Osteoblast (primary cell): ENCODE data around the gene NLRP4. TPM values are rescaled to one million over a fixed set of nuclear protein-coding genes. Genes with fewer than 3 reads are reported as not detected.

Experiments
- DNase-seq: peaks from one replicate; pipeline ENCODE4 v3.0.0; 2011; ENCODE audit warnings: low spot score, mixed read lengths; ENCODE audit not compliant: insufficient read length; ENCODE audit errors: missing footprints
- H2AFZ ChIP-seq: 2 replicates; pipeline ENCODE4 v1.6.0; 2011; ENCODE audit warnings: mild to moderate bottlenecking, low read length
- H3K27ac ChIP-seq: 2 replicates; pipeline ENCODE4 v1.5.1; 2011; ENCODE audit warnings: mild to moderate bottlenecking, low read depth, low read length, moderate library complexity
- H3K27me3 ChIP-seq: 2 replicates; pipeline ENCODE4 v1.6.0; 2012; ENCODE audit warnings: mild to moderate bottlenecking, control low read depth, inconsistent platforms, low read length, moderate library complexity; ENCODE audit not compliant: insufficient read depth
- H3K36me3 ChIP-seq: 2 replicates; pipeline ENCODE4 v1.5.1; 2011; ENCODE audit warnings: mild to moderate bottlenecking, low read length, control low read depth, moderate library complexity; ENCODE audit not compliant: insufficient read depth
- H3K4me1 ChIP-seq: 2 replicates; pipeline ENCODE4 v1.5.1; 2011; ENCODE audit warnings: mild to moderate bottlenecking, low read length, control low read depth, moderate library complexity; ENCODE audit not compliant: insufficient read depth
- H3K4me2 ChIP-seq: 2 replicates; pipeline ENCODE4 v1.6.0; 2011; ENCODE audit warnings: mild to moderate bottlenecking, low read length; ENCODE audit not compliant: insufficient read depth
- H3K4me3 ChIP-seq: fragments of 200-600 bp; sonication (generic); 3 replicates; pipeline ENCODE4 v1.5.1; 2012; ENCODE audit warnings: mild to moderate bottlenecking, low read length, inconsistent platforms; ENCODE audit not compliant: insufficient read depth
- H3K79me2 ChIP-seq: 2 replicates; pipeline ENCODE4 v1.6.0; 2012; ENCODE audit warnings: mild to moderate bottlenecking, low read length, control low read depth, inconsistent platforms; ENCODE audit not compliant: insufficient read depth
- H3K9me3 ChIP-seq: 2 replicates; pipeline ENCODE4 v1.5.1; 2011; ENCODE audit warnings: low read depth, low read length, control low read depth
- H4K20me1 ChIP-seq: 2 replicates; pipeline ENCODE4 v1.6.0; 2012; ENCODE audit warnings: mild to moderate bottlenecking, low read length, control low read depth; ENCODE audit not compliant: insufficient read depth
- total RNA-seq: library from RNA; depleted of rRNA; stranded (reverse); fragments of >200 nt; gene quantifications from 2 replicates; pipeline ENCODE4 v1.2.3, GENCODE V29; 2012
- TF ChIP-seq, protein P1 (sequence below): IDR thresholded peaks from 2 replicates; pipeline ENCODE4 v1.5.1; 2011; ENCODE audit warnings: mild to moderate bottlenecking, low read depth, low read length, moderate library complexity; ENCODE audit errors: extremely low read depth

NLRP4 gene
- total RNA-seq, 1 donor = not detected

DNA sequence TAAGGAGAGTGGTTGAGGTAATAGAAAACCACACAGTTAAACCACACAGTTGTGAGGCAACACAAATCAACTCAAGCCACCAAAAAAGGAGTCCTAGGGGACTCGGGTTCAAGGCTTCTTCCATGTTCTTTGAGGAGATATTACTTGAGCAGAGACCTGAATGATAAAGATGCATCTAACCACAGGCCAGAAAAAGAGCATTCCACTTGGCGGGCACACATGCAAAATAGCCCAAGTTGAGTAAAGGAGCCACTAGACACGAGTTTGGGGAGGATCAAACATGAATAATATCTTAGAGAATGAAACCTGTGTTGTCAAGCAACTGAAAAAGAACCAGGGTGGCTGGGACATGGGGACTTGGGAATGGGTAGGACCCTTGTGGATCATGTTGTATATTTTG is 30.2 kb downstream of the NLRP4 start:
- no peak overlapping the region for H3K4me2 ChIP-seq
- no peaks in the 10 kb centered on the region for H3K79me2 ChIP-seq
- no peak overlapping the region for H2AFZ ChIP-seq
- H3K36me3 ChIP-seq = no peaks in the 10 kb centered on the region
- no peaks in the 10 kb centered on the region for H3K9me3 ChIP-seq
- DNase-seq = no peak
- H4K20me1 ChIP-seq = no peaks in the 10 kb centered on the region
- H3K4me1 ChIP-seq = no peaks in the 10 kb centered on the region
- no peak overlapping the region for H3K27ac ChIP-seq
- H3K4me3 ChIP-seq = no peak overlapping the region
- TF ChIP-seq, protein P1, sequence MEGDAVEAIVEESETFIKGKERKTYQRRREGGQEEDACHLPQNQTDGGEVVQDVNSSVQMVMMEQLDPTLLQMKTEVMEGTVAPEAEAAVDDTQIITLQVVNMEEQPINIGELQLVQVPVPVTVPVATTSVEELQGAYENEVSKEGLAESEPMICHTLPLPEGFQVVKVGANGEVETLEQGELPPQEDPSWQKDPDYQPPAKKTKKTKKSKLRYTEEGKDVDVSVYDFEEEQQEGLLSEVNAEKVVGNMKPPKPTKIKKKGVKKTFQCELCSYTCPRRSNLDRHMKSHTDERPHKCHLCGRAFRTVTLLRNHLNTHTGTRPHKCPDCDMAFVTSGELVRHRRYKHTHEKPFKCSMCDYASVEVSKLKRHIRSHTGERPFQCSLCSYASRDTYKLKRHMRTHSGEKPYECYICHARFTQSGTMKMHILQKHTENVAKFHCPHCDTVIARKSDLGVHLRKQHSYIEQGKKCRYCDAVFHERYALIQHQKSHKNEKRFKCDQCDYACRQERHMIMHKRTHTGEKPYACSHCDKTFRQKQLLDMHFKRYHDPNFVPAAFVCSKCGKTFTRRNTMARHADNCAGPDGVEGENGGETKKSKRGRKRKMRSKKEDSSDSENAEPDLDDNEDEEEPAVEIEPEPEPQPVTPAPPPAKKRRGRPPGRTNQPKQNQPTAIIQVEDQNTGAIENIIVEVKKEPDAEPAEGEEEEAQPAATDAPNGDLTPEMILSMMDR = no peak
- no peaks in the 10 kb centered on the region for H3K27me3 ChIP-seq

DNA sequence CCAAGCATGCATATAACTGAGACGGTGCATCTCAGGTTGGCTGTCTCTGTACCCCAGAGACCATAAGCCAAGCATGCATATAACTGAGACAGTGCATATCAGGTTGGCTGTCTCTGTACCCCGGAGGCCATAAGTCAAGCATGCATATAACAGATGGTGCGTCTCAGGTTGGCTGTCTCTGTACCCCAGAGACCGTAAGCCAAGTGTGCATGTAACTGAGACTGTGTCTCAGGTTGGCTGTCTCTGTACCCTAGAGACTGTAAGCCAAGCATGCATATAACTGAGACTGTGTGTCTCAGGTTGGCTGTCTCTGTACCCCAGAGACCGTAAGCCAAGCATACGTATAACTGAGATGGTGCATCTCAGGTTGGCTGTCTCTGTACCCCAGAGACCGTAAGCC is 30.8 kb downstream of the NLRP4 start:
- Histone ChIP-seq H3K27ac (no peak overlapping the region), H3K36me3 (no peaks in the 10 kb centered on the region), H3K27me3 (no peaks in the 10 kb centered on the region), H4K20me1 (no peaks in the 10 kb centered on the region), H3K9me3 (no peaks in the 10 kb centered on the region), H3K79me2 (no peaks in the 10 kb centered on the region), H3K4me2 (no peak overlapping the region), H3K4me3 (no peak overlapping the region), H2AFZ (no peak overlapping the region), H3K4me1 (no peaks in the 10 kb centered on the region)
- TF ChIP-seq, protein P1 = no peak
- no peak for DNase-seq

DNA sequence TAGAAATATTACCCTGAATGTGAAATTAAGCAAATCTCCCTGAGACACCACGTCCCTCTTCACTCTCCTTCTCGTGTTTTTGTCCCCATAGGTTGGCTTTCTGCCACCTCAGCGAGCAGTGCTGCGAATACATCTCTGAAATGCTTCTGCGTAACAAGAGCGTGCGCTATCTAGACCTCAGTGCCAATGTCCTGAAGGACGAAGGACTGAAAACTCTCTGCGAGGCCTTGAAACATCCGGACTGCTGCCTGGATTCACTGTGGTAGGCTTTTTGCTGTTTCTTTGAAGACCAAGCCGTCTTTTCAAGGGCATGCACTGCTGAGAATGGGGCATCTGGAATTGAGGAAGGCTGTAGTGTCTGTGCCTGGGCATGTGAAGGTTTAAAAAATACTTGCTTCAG is 34.4 kb downstream of the NLRP4 start:
- no peaks in the 10 kb centered on the region for H4K20me1 ChIP-seq
- no peaks in the 10 kb centered on the region for H3K4me1 ChIP-seq
- TF ChIP-seq, protein P1 = no peak
- no peaks in the 10 kb centered on the region for H3K36me3 ChIP-seq
- no peaks in the 10 kb centered on the region for H3K27me3 ChIP-seq
- H3K4me3 ChIP-seq = no peak overlapping the region
- H3K79me2 ChIP-seq = no peaks in the 10 kb centered on the region
- DNase-seq = no peak
- H3K9me3 ChIP-seq = no peaks in the 10 kb centered on the region
- no peak overlapping the region for H2AFZ ChIP-seq
- H3K4me2 ChIP-seq = no peak overlapping the region
- no peak overlapping the region for H3K27ac ChIP-seq

DNA sequence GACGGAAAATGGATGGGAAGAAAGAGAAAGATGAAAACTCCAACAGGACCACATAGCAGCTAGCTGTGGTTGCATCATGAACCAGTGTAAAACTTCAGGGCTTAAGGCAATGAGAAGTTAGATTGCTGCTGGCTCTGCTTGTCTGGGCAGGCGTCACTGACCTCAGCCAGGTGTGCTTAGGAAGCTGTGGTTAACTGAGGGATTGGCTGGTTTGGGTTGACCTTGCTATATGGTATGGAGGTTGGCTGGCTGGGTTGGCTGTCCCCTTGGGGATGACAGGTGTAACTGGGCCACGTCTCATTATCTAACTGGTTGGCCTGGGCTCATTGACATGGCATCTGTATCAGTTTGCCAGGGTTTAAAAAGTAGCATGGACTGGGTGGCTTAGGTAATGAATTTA is 40.9 kb downstream of the NLRP4 start:
- no peak for DNase-seq
- Histone ChIP-seq H3K4me3 (no peak overlapping the region), H2AFZ (no peak overlapping the region), H3K9me3 (no peaks in the 10 kb centered on the region), H3K4me1 (no peaks in the 10 kb centered on the region), H3K36me3 (no peaks in the 10 kb centered on the region), H4K20me1 (no peaks in the 10 kb centered on the region), H3K27me3 (no peaks in the 10 kb centered on the region), H3K79me2 (no peaks in the 10 kb centered on the region), H3K4me2 (no peak overlapping the region), H3K27ac (no peak overlapping the region)
- TF ChIP-seq, protein P1 = no peak
